GM12873 (cell line): ENCODE results near the gene TEX54.

ENCODE experiments used
- CTCF ChIP-seq: IDR thresholded peaks from 2 replicates; pipeline ENCODE4 v1.5.1; 2012; ENCODE audit warnings: low read depth, mild to moderate bottlenecking, moderate library complexity, low read length, control low read depth; ENCODE audit not compliant: insufficient read depth; ENCODE audit errors: missing control alignments

Gene TEX54

GRCh38 chr11:62805076-62805892 is 27.4 kb downstream of the TEX54 start, which contains the start of gene NXF1:
NXF1 (minus strand) TSS chr11:62805440; CDS start chr11:62805356, 84 bp downstream.
- peak; percentile 30 for TF ChIP-seq CTCF

DNA sequence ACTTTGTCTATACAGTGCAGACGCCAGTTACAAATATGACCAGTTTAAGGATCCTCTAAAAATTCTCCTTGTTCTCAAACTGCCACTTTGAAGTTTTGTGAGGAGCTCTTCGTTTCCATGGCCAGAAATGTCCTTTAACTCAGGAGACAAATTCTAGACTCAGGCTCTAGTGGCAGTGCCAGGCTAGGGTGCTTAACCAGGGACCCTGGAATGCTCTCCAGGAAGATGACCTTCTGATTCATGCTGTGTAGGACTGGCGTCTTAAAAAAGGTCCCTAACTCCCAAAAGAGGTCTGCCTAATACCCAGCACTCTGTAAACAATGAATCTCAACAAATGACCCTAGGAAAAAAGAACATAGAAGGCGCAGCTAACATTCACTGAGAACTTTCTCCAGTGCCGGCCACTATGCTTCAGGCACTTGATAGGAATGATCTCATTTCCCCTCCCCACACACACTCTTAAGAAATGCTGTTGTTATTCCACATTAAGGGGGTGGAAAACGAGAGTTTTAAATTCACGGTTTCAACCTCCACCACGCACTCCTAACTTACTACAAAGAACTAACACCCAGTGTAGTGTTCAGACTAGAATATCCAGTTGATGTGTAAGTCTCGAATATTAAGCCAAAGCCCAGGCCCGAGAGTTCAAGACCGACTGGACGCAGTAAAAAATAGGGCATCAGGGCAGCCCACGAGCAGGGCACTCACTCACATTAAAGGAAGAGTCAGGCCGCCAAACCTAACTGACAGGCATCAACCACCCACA is 28.1 kb downstream of the TEX54 start:
- TF ChIP-seq CTCF: no peak

DNA sequence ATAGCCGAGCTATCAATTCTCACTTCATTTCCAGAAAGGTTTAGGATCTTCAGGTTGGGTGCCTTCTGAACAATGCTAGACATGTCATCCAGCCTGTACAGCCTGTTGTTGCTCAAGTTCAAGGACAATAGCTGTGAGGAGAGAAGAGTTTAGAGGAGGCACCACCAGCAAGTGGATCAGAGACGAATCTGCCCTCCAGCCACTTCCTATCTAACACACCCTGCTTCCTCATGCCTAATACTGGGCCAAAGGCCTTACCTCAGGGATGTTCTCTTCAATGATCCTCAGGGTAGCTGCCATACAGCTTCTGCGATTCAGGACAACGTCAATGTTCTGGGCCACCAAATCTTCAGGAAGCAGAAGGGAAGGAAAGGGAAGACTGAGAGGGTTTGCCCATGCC is 31.6 kb downstream of the TEX54 start:
- TF ChIP-seq CTCF: no peak

GRCh38 chr11:62799486-62799885 is 33.2 kb downstream of the TEX54 start:
- TF ChIP-seq CTCF: no peak

DNA sequence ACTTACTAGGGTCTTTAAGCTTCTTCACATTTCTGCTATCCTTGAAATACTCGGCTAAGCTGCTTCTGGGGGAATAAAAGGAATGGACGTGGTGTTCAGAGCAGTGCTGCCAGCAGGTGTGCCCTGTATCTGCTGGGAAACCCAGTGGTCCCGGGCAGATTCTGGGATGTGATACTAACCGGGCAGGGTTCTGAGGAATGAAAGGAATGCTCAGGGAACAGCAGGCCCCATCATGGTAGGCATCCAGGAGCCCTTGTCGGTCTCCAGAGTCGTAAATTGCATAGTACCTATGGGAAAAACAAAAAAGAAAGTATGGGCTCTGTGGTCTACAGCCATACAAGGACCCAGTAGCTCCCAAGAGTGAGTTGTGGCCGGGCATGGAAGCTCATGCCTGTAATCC is 36.4 kb downstream of the TEX54 start:
- TF ChIP-seq CTCF: no peak

- no peak for TF ChIP-seq CTCF
Measured at GRCh38 chr11:62794201-62794775, 38.4 kb downstream of the TEX54 start.

GRCh38 chr11:62792202-62792575 is 40.5 kb downstream of the TEX54 start:
- no peak for TF ChIP-seq CTCF
